ENCODE data around the gene DDX43. TPM values are rescaled to one million over a fixed set of nuclear protein-coding genes. Genes with fewer than 3 reads are reported as not detected.
"Not testable (repeated sequence)": the region's sequence is repeated elsewhere in the genome, so short reads cannot be mapped to it uniquely, and the experiment has no call there.

DDX43 gene
- total RNA-seq, result 1.3 and 1.5 TPM in 2 replicates

- intact Hi-C loops (cut with micrococcal nuclease), result no loop called here
Measured at GRCh38 chr6:73394577-73395354, at the start of gene DDX43. TSS of gene DDX43 (plus strand) at chr6:73394828. CDS start at chr6:73394906, 78 bp downstream.

- intact Hi-C loops (cut with micrococcal nuclease), result no loop called here
Measured at GRCh38 chr6:73348550-73349204, 46.0 kb upstream of the DDX43 start.

GRCh38 chr6:73349311-73349710, 45.3 kb upstream of the DDX43 start:
- intact Hi-C loops (cut with micrococcal nuclease), result no loop called here

GRCh38 chr6:73353636-73354593, 40.7 kb upstream of the DDX43 start, which contains the start of gene DPPA5:
TSS of gene DPPA5 (minus strand) at chr6:73354276. CDS start at chr6:73354225, 51 bp downstream.
- intact Hi-C loops (cut with micrococcal nuclease), result no loop called here

- intact Hi-C loops (cut with micrococcal nuclease), result no loop called here
Measured at GRCh38 chr6:73362358-73362757, 32.3 kb upstream of the DDX43 start, which contains the start of gene KHDC3L. TSS of gene KHDC3L (plus strand) at chr6:73362658. CDS start at chr6:73362730, 72 bp downstream.

GRCh38 chr6:73362869-73363536, 31.6 kb upstream of the DDX43 start:
- intact Hi-C loops (cut with micrococcal nuclease), result no loop called here

GRCh38 chr6:73363537-73363875, 31.1 kb upstream of the DDX43 start:
- intact Hi-C loops (cut with micrococcal nuclease), result no loop called here

GRCh38 chr6:73364121-73364520, 30.5 kb upstream of the DDX43 start:
- intact Hi-C loops (cut with micrococcal nuclease), result no loop called here

GRCh38 chr6:73364549-73364948, 30.1 kb upstream of the DDX43 start:
- intact Hi-C loops (cut with micrococcal nuclease), result no loop called here

GRCh38 chr6:73367761-73368355, 26.8 kb upstream of the DDX43 start:
- intact Hi-C loops (cut with micrococcal nuclease), result no loop called here

- intact Hi-C loops (cut with micrococcal nuclease), result no loop called here
Measured at GRCh38 chr6:73368675-73369074, 26.0 kb upstream of the DDX43 start.

- intact Hi-C loops (cut with micrococcal nuclease), result no loop called here
Measured at GRCh38 chr6:73369157-73369556, 25.5 kb upstream of the DDX43 start.

GRCh38 chr6:73369563-73369962, 25.1 kb upstream of the DDX43 start, which contains the start of gene OOEP:
TSS of gene OOEP (minus strand) at chr6:73369897. CDS start at chr6:73369792, 105 bp downstream.
- intact Hi-C loops (cut with micrococcal nuclease), result no loop called here

GRCh38 chr6:73371984-73372383, 22.6 kb upstream of the DDX43 start:
- intact Hi-C loops (cut with micrococcal nuclease), result no loop called here

GRCh38 chr6:73372516-73372915, 22.1 kb upstream of the DDX43 start:
- intact Hi-C loops (cut with micrococcal nuclease), result no loop called here

GRCh38 chr6:73375216-73375615, 19.4 kb upstream of the DDX43 start:
- intact Hi-C loops (cut with micrococcal nuclease), result no loop called here

- intact Hi-C loops (cut with micrococcal nuclease), result no loop called here
Measured at GRCh38 chr6:73377225-73377624, 17.4 kb upstream of the DDX43 start.

GRCh38 chr6:73381531-73381930, 13.1 kb upstream of the DDX43 start:
- intact Hi-C loops (cut with micrococcal nuclease), result not testable (repeated sequence)

GRCh38 chr6:73382462-73383113, 12.0 kb upstream of the DDX43 start:
- intact Hi-C loops (cut with micrococcal nuclease), result loop anchor here (1.0 kb wide), 1 partner anchor 228 kb away; no protein-coding TSS in a partner anchor

GRCh38 chr6:73388433-73388799, 6.2 kb upstream of the DDX43 start:
- intact Hi-C loops (cut with micrococcal nuclease), result loop anchor here (2.0 kb wide), 6 partner anchors 62 to 766 kb away; partner anchors contain the start of genes KCNQ5 and SLC17A5
